GM19372 (cell line): ENCODE results near the gene EPB41L3.
"Not testable (repeated sequence)": the region's sequence is repeated elsewhere in the genome, so short reads cannot be mapped to it uniquely, and the experiment has no call there.

Experiments
- ATAC-seq: cut with Tn5 transposase; IDR thresholded peaks from one replicate; pipeline ENCODE4 v1.9.1; 2021; ENCODE audit warnings: mild to moderate bottlenecking, low read depth, moderate library complexity; ENCODE audit not compliant: unreplicated experiment

The EPB41L3 gene

GRCh38 chr18:5534845-5535244 is 9.0 kb downstream of the EPB41L3 start:
- ATAC-seq = no peak

GRCh38 chr18:5532066-5532465 is 11.7 kb downstream of the EPB41L3 start:
- ATAC-seq = no peak

GRCh38 chr18:5530629-5531178 is 13.1 kb downstream of the EPB41L3 start:
- ATAC-seq = no peak

GRCh38 chr18:5529471-5529870 is 14.3 kb downstream of the EPB41L3 start:
- no peak for ATAC-seq

GRCh38 chr18:5527603-5528002 is 16.2 kb downstream of the EPB41L3 start:
- ATAC-seq = no peak

GRCh38 chr18:5524660-5525059 is 19.1 kb downstream of the EPB41L3 start:
- no peak for ATAC-seq

GRCh38 chr18:5521000-5521399 is 22.8 kb downstream of the EPB41L3 start:
- ATAC-seq = no peak

GRCh38 chr18:5520464-5520863 is 23.3 kb downstream of the EPB41L3 start:
- no peak for ATAC-seq

GRCh38 chr18:5519448-5520298 is 24.1 kb downstream of the EPB41L3 start:
- ATAC-seq = no peak

GRCh38 chr18:5518899-5519371 is 24.9 kb downstream of the EPB41L3 start:
- ATAC-seq = no peak

GRCh38 chr18:5518179-5518770 is 25.5 kb downstream of the EPB41L3 start:
- no peak for ATAC-seq

- no peak for ATAC-seq
Measured at GRCh38 chr18:5516841-5517240, 27.0 kb downstream of the EPB41L3 start.

GRCh38 chr18:5515011-5515784 is 28.6 kb downstream of the EPB41L3 start:
- no peak for ATAC-seq

- no peak for ATAC-seq
Measured at GRCh38 chr18:5513947-5514346, 29.9 kb downstream of the EPB41L3 start.

GRCh38 chr18:5512176-5512575 is 31.6 kb downstream of the EPB41L3 start:
- no peak for ATAC-seq

GRCh38 chr18:5511541-5511940 is 32.3 kb downstream of the EPB41L3 start:
- ATAC-seq = not testable (repeated sequence)

GRCh38 chr18:5510135-5510846 is 33.5 kb downstream of the EPB41L3 start:
- ATAC-seq = no peak

GRCh38 chr18:5508821-5509220 is 35.0 kb downstream of the EPB41L3 start:
- ATAC-seq = no peak

GRCh38 chr18:5507756-5508155 is 36.0 kb downstream of the EPB41L3 start:
- no peak for ATAC-seq

- ATAC-seq = no peak
Measured at GRCh38 chr18:5506174-5506573, 37.6 kb downstream of the EPB41L3 start.
